Right kidney (tissue), 1 donor: Measurements from ENCODE around the gene SEMA3B.
A peak's percentile ranks its signal among the peaks of the same experiment; 100 is the strongest.
"Not testable (repeated sequence)": the region's sequence is repeated elsewhere in the genome, so short reads cannot be mapped to it uniquely, and the experiment has no call there.

Source experiments
- DNase-seq: peaks from one replicate; pipeline ENCODE4 v3.0.0-alpha.2; 2016

The SEMA3B gene

GRCh38 chr3:50272538-50272910, 3.6 kb downstream of the SEMA3B start:
- not testable (repeated sequence) for DNase-seq

DNA sequence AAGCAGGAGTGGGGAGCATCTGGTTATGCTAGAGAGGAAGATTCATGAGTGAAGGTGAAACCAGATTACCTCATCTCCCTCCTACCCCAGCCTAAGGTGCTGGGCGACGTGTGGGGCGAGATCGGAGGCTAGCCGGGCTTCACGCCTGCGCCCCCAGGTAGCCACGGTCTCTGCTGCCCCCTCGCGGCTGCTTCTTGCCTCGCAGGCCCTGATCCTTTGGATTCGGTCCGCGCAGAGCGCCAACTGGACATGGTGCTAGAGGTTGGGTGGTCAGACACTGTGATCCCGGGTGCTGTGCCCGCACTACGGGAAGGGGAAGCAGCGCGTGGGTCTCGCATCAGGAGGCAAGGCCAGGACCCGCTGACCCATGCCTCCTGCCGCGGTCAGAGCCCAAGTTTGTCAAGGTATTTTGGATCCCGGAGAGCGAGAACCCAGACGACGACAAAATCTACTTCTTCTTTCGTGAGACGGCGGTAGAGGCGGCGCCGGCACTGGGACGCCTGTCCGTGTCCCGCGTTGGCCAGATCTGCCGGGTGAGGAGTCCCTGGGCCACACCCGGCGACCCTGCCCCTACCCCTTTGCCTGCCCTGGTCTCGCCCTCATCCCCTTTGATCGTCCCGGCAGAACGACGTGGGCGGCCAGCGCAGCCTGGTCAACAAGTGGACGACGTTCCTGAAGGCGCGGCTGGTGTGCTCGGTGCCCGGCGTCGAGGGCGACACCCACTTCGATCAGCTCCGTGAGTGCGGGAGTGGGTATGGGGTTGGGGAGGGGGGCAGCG, 4.2 kb downstream of the SEMA3B start:
- peak; percentile 89 for DNase-seq

DNA sequence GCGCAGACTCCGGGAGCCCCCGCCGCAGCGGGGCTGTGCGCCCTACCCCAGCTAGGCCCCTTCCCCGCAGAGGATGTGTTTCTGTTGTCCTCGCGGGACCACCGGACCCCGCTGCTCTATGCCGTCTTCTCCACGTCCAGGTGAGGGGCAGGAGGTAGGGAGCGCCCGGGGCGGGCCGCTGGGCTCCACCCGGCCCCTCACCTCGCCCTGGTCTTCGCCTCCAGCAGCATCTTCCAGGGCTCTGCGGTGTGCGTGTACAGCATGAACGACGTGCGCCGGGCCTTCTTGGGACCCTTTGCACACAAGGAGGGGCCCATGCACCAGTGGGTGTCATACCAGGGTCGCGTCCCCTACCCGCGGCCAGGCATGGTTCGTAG, 4.7 kb downstream of the SEMA3B start:
- no peak for DNase-seq

GRCh38 chr3:50274371-50275104, 5.6 kb downstream of the SEMA3B start:
- DNase-seq: peak; percentile 59

- no peak for DNase-seq
These were observed 6.4 kb downstream of the SEMA3B start for GRCh38 chr3:50275141-50275995.

- no peak for DNase-seq
These were observed 7.2 kb downstream of the SEMA3B start for GRCh38 chr3:50275996-50276761.

GRCh38 chr3:50276762-50277101, 7.8 kb downstream of the SEMA3B start:
- DNase-seq: no peak

- no peak for DNase-seq
These were observed 9.4 kb downstream of the SEMA3B start for GRCh38 chr3:50278123-50278879.

DNA sequence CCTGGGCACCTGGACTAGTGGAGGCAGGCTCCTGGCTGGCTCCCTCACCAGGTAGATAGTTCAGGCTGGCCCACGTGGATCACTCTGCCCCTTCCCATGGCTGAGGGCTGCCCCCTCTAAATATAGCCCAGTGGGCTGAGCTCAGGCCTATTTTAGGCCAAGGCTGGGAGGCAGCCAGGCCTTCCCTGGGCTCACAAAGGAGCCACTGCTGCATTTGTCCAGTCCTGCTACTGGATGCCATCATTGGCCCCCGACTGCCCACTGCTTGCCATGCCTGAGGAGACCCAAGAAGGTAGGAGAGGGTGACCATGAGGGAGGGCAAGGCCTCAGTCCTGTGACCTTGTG, 9.9 kb downstream of the SEMA3B start, which contains the start of gene LSMEM2:
TSS of gene LSMEM2 (plus strand) at position 208 of the 345 bp plus-strand sequence. CDS start at position 235, 27 bp downstream.
- no peak for DNase-seq

DNA sequence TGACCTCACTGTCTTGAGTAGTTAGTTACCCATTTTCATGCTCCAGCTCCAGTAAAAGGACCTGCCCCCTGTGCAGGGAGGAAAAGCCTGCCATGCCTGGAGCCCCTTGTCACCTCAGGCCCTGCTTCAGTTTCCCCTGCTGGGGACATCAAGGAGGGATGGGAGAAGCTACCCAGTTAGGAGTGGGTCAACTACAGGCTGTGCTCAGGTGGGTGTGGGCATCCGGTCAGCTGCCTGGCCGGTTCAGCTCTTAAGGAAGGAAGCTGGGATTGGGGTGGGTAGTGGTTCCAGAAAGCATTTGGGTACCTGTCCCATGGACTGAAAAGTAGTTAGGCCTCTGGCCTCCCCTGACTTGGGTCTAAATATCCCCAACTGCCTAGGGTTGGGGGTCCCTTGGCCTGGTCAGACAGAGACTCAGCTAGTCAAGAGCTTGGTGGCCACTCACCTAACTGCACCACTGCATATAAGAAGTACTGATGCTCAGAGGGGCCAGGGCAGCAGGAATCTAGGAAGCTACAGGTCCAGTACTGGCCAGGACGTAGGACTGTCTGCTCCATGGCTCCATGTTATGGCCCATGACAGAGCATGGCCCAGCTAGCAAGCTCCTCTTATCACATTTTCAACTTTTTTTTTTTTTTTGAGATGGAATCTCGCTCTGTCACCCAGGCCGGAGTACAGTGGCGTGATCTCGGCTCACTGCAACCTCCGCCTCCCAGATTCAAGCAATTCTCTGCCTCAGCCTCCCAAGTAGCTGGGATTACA, 10.5 kb downstream of the SEMA3B start:
- no peak for DNase-seq

DNA sequence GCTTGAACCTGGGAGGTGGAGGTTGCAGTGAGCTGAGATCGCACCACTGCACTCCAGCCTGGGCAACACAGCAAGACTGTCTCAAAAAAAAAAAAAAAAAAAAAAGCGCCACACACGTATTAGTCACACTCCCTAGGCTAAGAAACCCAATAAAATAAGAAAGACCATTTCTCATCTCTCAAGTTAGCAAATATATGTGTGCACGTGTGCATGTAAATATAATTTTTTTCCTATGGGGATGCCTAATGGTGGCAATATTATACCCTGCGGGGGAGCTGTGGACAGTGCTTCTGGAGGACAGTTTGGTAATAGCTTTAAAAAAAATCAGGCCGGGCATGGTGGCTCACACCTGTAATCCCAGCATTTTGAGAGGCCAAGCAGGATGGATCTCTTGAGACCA, 15.2 kb downstream of the SEMA3B start:
- not testable (repeated sequence) for DNase-seq

DNA sequence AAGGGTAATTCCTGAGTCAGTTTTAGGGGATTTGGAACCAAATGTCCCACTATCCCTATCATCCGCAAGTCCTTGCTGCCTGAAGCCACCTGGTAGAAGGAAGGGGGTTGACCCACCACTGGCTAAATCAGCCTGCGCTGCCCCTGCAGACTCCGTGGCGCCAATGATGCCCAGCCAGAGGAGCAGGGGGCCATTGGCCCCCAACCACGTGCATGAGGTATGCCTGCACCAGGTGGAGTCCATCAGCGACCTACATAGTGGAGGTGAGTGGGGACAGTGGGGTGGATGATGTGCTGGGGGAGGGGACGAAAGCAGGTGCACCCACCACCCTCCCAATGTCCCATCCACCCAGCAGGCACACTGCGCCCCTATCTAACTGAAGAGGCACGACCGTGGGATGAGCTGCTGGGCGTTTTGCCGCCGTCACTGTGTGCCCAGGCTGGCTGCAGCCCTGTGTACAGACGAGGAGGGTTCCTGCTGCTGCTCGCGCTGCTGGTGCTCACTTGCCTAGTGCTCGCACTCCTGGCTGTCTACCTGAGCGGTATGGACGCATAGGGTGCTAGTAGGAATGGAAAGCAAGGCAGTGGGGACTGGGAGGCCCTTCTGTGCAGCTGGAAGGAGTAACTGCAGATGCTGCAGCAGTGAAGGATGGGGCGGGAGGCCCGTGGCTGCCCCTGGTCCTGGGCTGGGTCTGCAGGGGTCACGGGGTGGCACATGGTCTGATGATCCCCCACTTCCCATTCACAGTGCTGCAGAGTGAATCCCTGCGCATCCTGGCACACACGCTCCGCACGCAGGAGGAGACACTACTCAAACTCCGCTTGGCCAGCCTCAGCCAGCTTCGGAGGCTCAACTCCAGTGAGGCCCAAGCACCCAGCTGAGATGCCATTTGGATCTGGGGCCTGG, 17.6 kb downstream of the SEMA3B start:
- DNase-seq: no peak

GRCh38 chr3:50287262-50287661, 18.3 kb downstream of the SEMA3B start:
- DNase-seq: no peak

DNA sequence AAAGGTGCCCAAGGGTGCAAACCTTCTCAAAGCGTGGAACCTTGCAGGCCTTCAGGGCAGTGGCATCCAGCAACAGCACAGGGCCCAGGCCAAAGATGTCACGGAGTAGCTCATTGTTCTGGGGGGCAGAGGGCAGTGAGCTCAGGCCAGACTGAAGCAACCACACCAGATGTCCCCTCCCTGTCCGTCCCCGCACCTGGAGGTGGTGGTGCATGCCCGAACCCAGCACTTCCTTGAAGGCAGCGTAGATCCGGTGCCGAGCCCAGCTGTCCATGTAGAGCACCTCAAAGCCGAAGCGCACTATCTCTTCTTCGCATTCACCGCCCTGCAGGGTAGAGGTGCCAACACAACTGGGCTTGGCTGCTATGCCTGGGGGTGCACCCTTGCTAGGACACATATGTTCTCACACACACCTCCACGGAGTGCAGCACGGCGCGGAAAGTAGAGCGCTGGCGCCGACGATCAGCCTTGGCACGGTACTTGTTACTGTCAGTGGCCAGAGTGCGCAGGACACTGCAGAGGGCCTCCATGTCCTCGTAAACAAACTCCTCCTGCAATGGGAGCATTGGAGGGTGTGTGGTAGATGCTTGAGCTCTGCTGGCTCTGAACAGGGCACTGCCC, 19.6 kb downstream of the SEMA3B start:
- no peak for DNase-seq

DNA sequence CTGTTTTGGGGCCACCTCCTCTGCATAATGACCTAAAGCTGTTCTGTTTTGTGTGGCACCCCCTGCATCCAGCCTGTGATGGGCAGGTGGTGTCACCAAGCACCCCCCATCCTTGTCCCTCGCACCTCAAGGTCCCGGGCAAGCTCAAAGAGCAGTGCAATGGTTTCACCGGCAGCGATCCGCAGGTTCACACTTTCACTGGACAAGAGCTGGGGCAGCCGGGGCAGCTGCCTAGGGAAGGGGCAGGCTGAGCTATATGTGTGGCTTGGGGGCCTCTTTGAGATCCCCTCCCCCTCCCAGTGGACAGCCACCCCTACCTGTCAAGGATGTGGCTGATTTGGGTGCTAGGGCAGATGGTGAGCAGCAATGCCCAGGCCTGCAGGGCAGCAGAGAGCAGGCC, 20.2 kb downstream of the SEMA3B start:
- DNase-seq: no peak

DNA sequence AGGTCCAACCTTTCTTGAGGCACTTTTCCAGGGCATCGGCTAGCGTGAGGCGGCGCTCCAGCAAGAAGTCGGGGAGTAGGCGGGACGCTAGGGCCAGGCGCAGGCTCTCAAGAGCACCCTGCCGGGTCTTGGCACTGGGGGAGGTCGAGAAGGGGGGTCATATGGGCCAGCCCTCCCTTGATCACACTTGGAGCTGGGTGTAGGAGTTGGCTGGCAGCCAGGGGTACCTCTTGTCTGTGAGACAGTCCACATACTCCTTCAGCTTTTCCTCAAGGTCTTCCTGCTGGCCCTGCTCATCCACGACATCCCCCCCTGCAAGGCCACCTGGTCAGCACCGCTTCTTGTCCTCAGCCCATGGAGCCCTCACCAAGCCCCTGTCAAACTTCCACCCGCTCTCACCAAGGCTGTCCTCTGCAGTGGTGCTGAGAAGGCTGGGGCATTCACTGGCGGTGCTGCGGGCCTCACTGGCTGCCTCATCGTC, 21.3 kb downstream of the SEMA3B start:
- DNase-seq: no peak

- DNase-seq: peak; percentile 74
These were observed 23.5 kb downstream of the SEMA3B start, which contains the start of gene IFRD2 for GRCh38 chr3:50292159-50293078. TSS of gene IFRD2 (minus strand) at chr3:50292429. CDS start at chr3:50292274, 155 bp downstream.
